Cortex of kidney (tissue), 1 donor: ENCODE measurements around the gene CD58.

Experiments
- DNase-seq: peaks from one replicate; lab custom pipeline; 2025; lab: John Stamatoyannopoulos, UW

Gene CD58

GRCh38 chr1:116510361-116510760 lies 60.5 kb downstream of the CD58 start:
- DNase-seq, result no peak

GRCh38 chr1:116508984-116509980 lies 61.5 kb downstream of the CD58 start:
- DNase-seq, result no peak

GRCh38 chr1:116508085-116508983 lies 62.5 kb downstream of the CD58 start:
- no peak for DNase-seq

GRCh38 chr1:116507631-116508030 lies 63.2 kb downstream of the CD58 start:
- no peak for DNase-seq

GRCh38 chr1:116506132-116507004 lies 64.5 kb downstream of the CD58 start:
- no peak for DNase-seq

- DNase-seq, result no peak
Measured at GRCh38 chr1:116504308-116505156, 66.3 kb downstream of the CD58 start.

- no peak for DNase-seq
Measured at GRCh38 chr1:116503546-116504307, 67.1 kb downstream of the CD58 start.

GRCh38 chr1:116502671-116503314 lies 68.0 kb downstream of the CD58 start:
- no peak for DNase-seq

- DNase-seq, result no peak
Measured at GRCh38 chr1:116501870-116502244, 69.0 kb downstream of the CD58 start.

GRCh38 chr1:116501125-116501869 lies 69.5 kb downstream of the CD58 start:
- no peak for DNase-seq

GRCh38 chr1:116498789-116499628 lies 71.8 kb downstream of the CD58 start:
- no peak for DNase-seq

GRCh38 chr1:116497656-116498055 lies 73.2 kb downstream of the CD58 start:
- DNase-seq, result no peak

GRCh38 chr1:116496898-116497297 lies 73.9 kb downstream of the CD58 start:
- no peak for DNase-seq

GRCh38 chr1:116496380-116496779 lies 74.4 kb downstream of the CD58 start:
- no peak for DNase-seq

GRCh38 chr1:116495535-116495934 lies 75.3 kb downstream of the CD58 start:
- no peak for DNase-seq

GRCh38 chr1:116494745-116495144 lies 76.1 kb downstream of the CD58 start:
- no peak for DNase-seq

GRCh38 chr1:116494353-116494692 lies 76.5 kb downstream of the CD58 start:
- DNase-seq, result no peak
